B cell (primary cell): Measurements from ENCODE around the gene XAF1. TPM values are rescaled to one million over a fixed set of nuclear protein-coding genes. Genes with fewer than 3 reads are reported as not detected.

Source experiments
- ATAC-seq: fragments of 200-7000 bp; cut with Tn5 transposase; one replicate; pipeline ENCODE4 v1.10.0; 2021; ENCODE audit warnings: low read depth, mild to moderate bottlenecking, moderate number of reproducible peaks, moderate library complexity
- CTCF ChIA-PET: fragments of 350-600 bp; sonication (Branson Sonifier 250); formaldehyde crosslinking; loops from one replicate; lab custom pipeline; 2021; ENCODE audit warnings: antibody characterized with exemption, inconsistent platforms; lab: Charles Lee
- POLR2A ChIA-PET: fragments of 350-600 bp; sonication (Branson Sonifier 250); formaldehyde crosslinking; loops from one replicate; lab custom pipeline; 2021; ENCODE audit warnings: antibody characterized with exemption; lab: Charles Lee
- DNase-seq: peaks from one replicate; pipeline ENCODE4 v3.0.0; 2013
- H2AFZ ChIP-seq: 2 replicates; pipeline ENCODE4 v1.6.1; 2012; ENCODE audit warnings: mild to moderate bottlenecking, low read depth, low read length; ENCODE audit not compliant: insufficient read depth, poor library complexity, severe bottlenecking
- H3K27ac ChIP-seq, 2 donors: 1 replicate in 1 of 2; 2 replicates in 1 of 2; pipeline ENCODE4 v1.5.1; 2012 to 2013; ENCODE audit warnings: low read length in 2 of 2, mild to moderate bottlenecking in 2 of 2, moderate library complexity in 1 of 2
- H3K27me3 ChIP-seq, 4 experiments: fragments of 200-600 bp in 1 of 4; sonication (generic) in 1 of 4; replicated peaks in 1 of 4; 1 replicate in 2 of 4; 2 replicates in 2 of 4; pipeline versions ENCODE4 v1.6.1 to v1.7.0; 2013 to 2016; ENCODE audit warnings: low read length in 3 of 4, mild to moderate bottlenecking in 2 of 4, mixed read lengths in 1 of 4, moderate library complexity in 1 of 4; ENCODE audit not compliant: insufficient read depth in 4 of 4, control insufficient read depth in 3 of 4; ENCODE audit errors: control extremely low read depth in 1 of 4
- H3K36me3 ChIP-seq, 2 experiments: replicated peaks in 1 of 2; 1 replicate in 1 of 2; 2 replicates in 1 of 2; pipeline versions ENCODE4 v1.6.1 to v1.7.1; 2013; ENCODE audit warnings: low read length in 1 of 2; ENCODE audit not compliant: insufficient read depth in 2 of 2, control insufficient read depth in 1 of 2; ENCODE audit errors: control extremely low read depth in 1 of 2, extremely low read depth in 1 of 2
- H3K4me1 ChIP-seq, 2 donors: fragments of 200-600 bp in 1 of 2; sonication (generic) in 1 of 2; 1 replicate in 1 of 2; 2 replicates in 1 of 2; pipeline versions ENCODE4 v1.5.1 to v1.6.1; 2013 to 2017; ENCODE audit warnings: low read length in 2 of 2; ENCODE audit not compliant: control insufficient read depth in 2 of 2, insufficient read depth in 2 of 2
- H3K4me2 ChIP-seq: replicated peaks from 2 replicates; pipeline ENCODE3; 2012; ENCODE audit warnings: mild to moderate bottlenecking, low read depth, low read length; ENCODE audit not compliant: poor library complexity, severe bottlenecking
- H3K4me3 ChIP-seq, 5 experiments: fragments of 200-600 bp in 1 of 5; sonication (generic) in 1 of 5; 1 replicate in 3 of 5; 2 replicates in 2 of 5; pipeline versions ENCODE4 v1.5.1 to v1.7.0; 2011 to 2016; ENCODE audit warnings: low read length in 4 of 5, mild to moderate bottlenecking in 4 of 5, low read depth in 2 of 5, control low read depth in 1 of 5, moderate library complexity in 1 of 5; ENCODE audit not compliant: insufficient read depth in 1 of 5; ENCODE audit errors: control extremely low read depth in 1 of 5, extremely low read depth in 1 of 5
- H3K79me2 ChIP-seq: fragments of 200-600 bp; sonication (generic); one replicate; pipeline ENCODE4 v1.6.0; 2016; ENCODE audit warnings: low read length; ENCODE audit not compliant: control insufficient read depth, insufficient read depth
- H3K9ac ChIP-seq: fragments of 200-600 bp; sonication (generic); 2 replicates; pipeline ENCODE4 v1.6.1; 2017; ENCODE audit warnings: mild to moderate bottlenecking, low read length, moderate library complexity
- H3K9me3 ChIP-seq, 3 donors: one replicate each; pipeline versions ENCODE4 v1.6.1 to v1.7.1; 2013; ENCODE audit warnings: low read length in 2 of 3; ENCODE audit not compliant: control insufficient read depth in 2 of 3, insufficient read depth in 1 of 3; ENCODE audit errors: control extremely low read depth in 1 of 3
- H4K20me1 ChIP-seq: 2 replicates; pipeline ENCODE4 v1.6.0; 2012; ENCODE audit warnings: mild to moderate bottlenecking, low read length; ENCODE audit not compliant: insufficient read depth, control insufficient read depth, poor library complexity, severe bottlenecking
- H3K27ac Mint-ChIP-seq: one replicate; pipeline ENCODE4 v1.8.0; 2021; ENCODE audit warnings: mixed read lengths
- H3K27me3 Mint-ChIP-seq: one replicate; pipeline ENCODE4 v1.8.0; 2021; ENCODE audit warnings: mixed read lengths
- H3K4me1 Mint-ChIP-seq: one replicate; pipeline ENCODE4 v1.8.0; 2021; ENCODE audit warnings: mixed read lengths
- H3K4me3 Mint-ChIP-seq: one replicate; pipeline ENCODE4 v1.8.0; 2021; ENCODE audit warnings: mixed read lengths
- H3K9me3 Mint-ChIP-seq: one replicate; pipeline ENCODE4 v1.8.0; 2022; ENCODE audit warnings: mixed read lengths; ENCODE audit not compliant: insufficient read depth
- CTCF ChIP-seq: fragments of 200-600 bp; IDR thresholded peaks from one replicate; pipeline ENCODE4 v1.8.0; 2022; ENCODE audit warnings: antibody characterized with exemption, mild to moderate bottlenecking
- EZH2 ChIP-seq: IDR thresholded peaks from 2 replicates; pipeline ENCODE4 v1.6.1; 2012; ENCODE audit warnings: borderline replicate concordance, low read depth, mild to moderate bottlenecking, moderate library complexity, low read length; ENCODE audit not compliant: insufficient read depth, poor library complexity, severe bottlenecking
- WGBS: methylation state at CpG from one replicate; pipeline ENCODE4 v1.1.5; 2013; ENCODE audit warnings: missing lambda C conversion rate; ENCODE audit not compliant: insufficient coverage; 5-methylcytosine and 5-hydroxymethylcytosine counted together
- intact Hi-C: fragments of 100-400 bp; cut with micrococcal nuclease; formaldehyde crosslinking; loops from one replicate; pipeline ENCODE4 v1.10.0; 2022
- polyA plus RNA-seq: library from polyadenylated mRNA; depleted of rRNA; stranded (reverse); fragments of >200 nt; gene quantifications from 2 replicates; pipeline ENCODE4 v1.2.3, GENCODE V29; 2012
- total RNA-seq, 2 donors: library from RNA; stranded (reverse); fragments of 120-200 nt in 1 of 2; gene quantifications; 1 replicate in 1 of 2; 2 replicates in 1 of 2; pipeline versions ENCODE4 v1.2.3 to v1.2.4, GENCODE V29; 2013 to 2022

The XAF1 gene
- total and polyA plus RNA-seq, 2 donors (not counting 1 experiment from before 2014, with no cell fraction given) = 44.8 to 116 TPM

GRCh38 chr17:6753546-6753945 is 2.3 kb upstream of the XAF1 start:
- intact Hi-C loops = no loop called here
- peaks cover 0 to 8% of the 10 kb centered on the region in 2 experiments for H3K36me3 ChIP-seq
- H4K20me1 ChIP-seq = no peaks in the 10 kb centered on the region
- WGBS = 100% methylated on average over 3 of the region's 6 CpGs
- Mint-ChIP-seq H3K27me3 (peaks cover 2% of the 10 kb centered on the region), H3K9me3 (no peaks in the 10 kb centered on the region), H3K4me3 (peak overlapping the region; percentile 42), H3K4me1 (peaks cover 32% of the 10 kb centered on the region), H3K27ac (peak overlapping the region; percentile 42)
- ATAC-seq (no peak), DNase-seq (no peak)
- H3K4me1 ChIP-seq = peaks cover 9 to 32% of the 10 kb centered on the region in 2 donors
- H3K4me2 ChIP-seq = no peak overlapping the region
- POLR2A ChIA-PET = no interaction called here
- no peak overlapping the region for H3K9ac ChIP-seq
- TF ChIP-seq CTCF = no peak
- no peak for TF ChIP-seq EZH2
- CTCF ChIA-PET = no interaction called here
- peak overlapping the region; percentile 66 for H2AFZ ChIP-seq
- H3K4me3 ChIP-seq = no peak overlapping the region
- no peaks in the 10 kb centered on the region for H3K27me3 ChIP-seq
- H3K79me2 ChIP-seq = peaks cover 17% of the 10 kb centered on the region
- no peak overlapping the region for H3K27ac ChIP-seq
- H3K9me3 ChIP-seq = no peaks in the 10 kb centered on the region

- H3K9me3 ChIP-seq = no peaks in the 10 kb centered on the region
- peaks cover 32% of the 10 kb centered on the region for H3K4me1 Mint-ChIP-seq
- peak overlapping the region; percentile 94 for H3K4me2 ChIP-seq
- peak overlapping the region; percentile 71 for H3K9ac ChIP-seq
- peaks cover 1 to 21% of the 10 kb centered on the region in 2 experiments for H3K36me3 ChIP-seq
- H3K4me3 ChIP-seq = peak overlapping the region in 4 of 5 experiments; percentile 75 to 90 (median 86)
- CTCF ChIA-PET = no interaction called here
- H3K9me3 Mint-ChIP-seq = no peaks in the 10 kb centered on the region
- H3K27me3 ChIP-seq = no peaks in the 10 kb centered on the region
- intact Hi-C loops = no loop called here
- POLR2A ChIA-PET = no interaction called here
- peak overlapping the region; percentile 83 for H3K27ac ChIP-seq
- peaks cover 21% of the 10 kb centered on the region for H3K79me2 ChIP-seq
- H2AFZ ChIP-seq = peak overlapping the region; percentile 93
- H4K20me1 ChIP-seq = no peaks in the 10 kb centered on the region
- H3K4me1 ChIP-seq = peaks cover 9 to 32% of the 10 kb centered on the region in 2 donors
- DNase-seq = no peak
- no peak for ATAC-seq
- peak overlapping the region; percentile 95 for H3K4me3 Mint-ChIP-seq
- H3K27ac Mint-ChIP-seq = peak overlapping the region; percentile 88
- no peaks in the 10 kb centered on the region for H3K27me3 Mint-ChIP-seq
- 90% methylated on average over 3 of the region's 5 CpGs for WGBS
- TF ChIP-seq CTCF (no peak), EZH2 (no peak)
These were observed 565 bp upstream of the XAF1 start for GRCh38 chr17:6755281-6755680.
